NCI-H146 treated with DMSO at 0.1 percent for 48 hours (cell line): ENCODE results near the gene NFIA.

Source experiments
- DNase-seq: peaks from one replicate; lab custom pipeline; 2025; ENCODE audit not compliant: unreplicated experiment; lab: John Stamatoyannopoulos, UW

Gene NFIA

DNA sequence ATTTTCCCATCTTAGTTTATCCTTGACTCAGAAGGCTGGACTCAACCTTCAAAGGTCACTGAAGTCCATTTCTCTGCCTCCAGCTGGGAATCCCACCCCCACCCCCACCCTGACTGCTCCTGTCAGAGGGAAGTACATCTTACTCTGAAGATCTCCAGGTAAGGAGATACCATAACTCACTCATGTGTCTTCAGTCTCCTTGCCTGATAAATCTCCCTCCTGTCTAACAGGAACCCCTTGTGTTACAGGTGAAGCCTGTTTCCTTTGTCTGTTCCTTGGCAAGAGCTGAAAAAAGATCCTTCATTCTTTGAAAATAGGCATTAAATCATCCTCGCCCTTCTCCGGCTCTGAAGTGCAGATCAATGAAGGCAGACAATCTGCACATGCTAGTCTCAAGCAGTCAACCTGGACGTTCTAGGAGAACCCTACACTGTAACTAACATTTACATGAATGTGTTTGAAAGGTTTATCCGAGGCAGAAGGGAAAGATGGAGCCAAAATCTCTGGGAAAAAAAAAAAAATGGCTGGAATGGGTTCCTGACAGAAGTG, 392.0 kb downstream of the NFIA start:
- DNase-seq: no peak

GRCh38 chr1:61474963-61475362, 392.6 kb downstream of the NFIA start:
- no peak for DNase-seq

DNA sequence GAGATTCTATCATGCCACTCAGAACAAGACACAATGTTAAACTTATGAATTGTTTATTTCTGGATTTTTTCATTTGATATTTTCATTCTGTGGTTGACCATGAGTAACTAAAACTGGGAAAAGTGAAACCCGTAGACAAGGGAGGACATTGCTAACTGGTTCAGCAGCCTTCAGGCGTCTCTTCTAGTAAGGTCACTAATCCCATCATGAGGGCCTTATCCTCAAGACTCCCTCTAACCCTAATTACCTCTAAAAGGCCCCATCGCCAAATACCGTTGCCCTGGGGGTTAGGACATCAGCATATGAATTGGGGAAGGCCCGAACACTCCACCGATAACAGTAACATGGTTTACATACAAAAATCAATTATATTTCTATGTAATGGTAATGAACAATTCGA, 394.9 kb downstream of the NFIA start:
- DNase-seq: no peak

- DNase-seq: no peak
These were observed 398.0 kb downstream of the NFIA start for GRCh38 chr1:61480273-61480935.

GRCh38 chr1:61481315-61481715, 399.0 kb downstream of the NFIA start:
- DNase-seq: no peak

DNA sequence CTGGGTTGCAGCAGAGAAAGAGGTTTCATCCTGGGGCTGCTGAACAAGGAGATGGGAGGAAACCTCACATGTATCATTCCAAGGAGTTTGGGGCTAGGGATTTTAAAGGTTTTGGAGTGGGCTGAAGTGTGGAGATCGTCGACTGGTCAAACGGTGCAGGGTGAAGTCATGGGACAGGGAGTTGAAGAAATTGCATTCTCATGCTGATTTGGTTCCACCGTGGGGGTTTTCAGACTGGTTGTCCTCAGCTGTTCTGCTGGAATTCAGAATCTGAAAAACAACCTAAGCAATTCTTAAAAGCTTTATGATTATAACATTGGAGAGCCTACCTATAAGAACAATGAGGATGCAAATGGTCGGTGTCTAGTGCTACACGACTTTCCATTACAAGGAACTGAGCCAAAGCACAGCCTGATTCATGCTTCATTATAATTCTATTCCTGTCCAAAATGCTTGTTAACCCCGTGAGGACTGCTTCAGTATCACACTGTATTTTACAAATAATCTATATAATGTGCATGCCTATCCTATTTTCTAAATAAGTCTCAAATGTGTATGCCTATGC, 399.9 kb downstream of the NFIA start:
- DNase-seq: no peak

DNA sequence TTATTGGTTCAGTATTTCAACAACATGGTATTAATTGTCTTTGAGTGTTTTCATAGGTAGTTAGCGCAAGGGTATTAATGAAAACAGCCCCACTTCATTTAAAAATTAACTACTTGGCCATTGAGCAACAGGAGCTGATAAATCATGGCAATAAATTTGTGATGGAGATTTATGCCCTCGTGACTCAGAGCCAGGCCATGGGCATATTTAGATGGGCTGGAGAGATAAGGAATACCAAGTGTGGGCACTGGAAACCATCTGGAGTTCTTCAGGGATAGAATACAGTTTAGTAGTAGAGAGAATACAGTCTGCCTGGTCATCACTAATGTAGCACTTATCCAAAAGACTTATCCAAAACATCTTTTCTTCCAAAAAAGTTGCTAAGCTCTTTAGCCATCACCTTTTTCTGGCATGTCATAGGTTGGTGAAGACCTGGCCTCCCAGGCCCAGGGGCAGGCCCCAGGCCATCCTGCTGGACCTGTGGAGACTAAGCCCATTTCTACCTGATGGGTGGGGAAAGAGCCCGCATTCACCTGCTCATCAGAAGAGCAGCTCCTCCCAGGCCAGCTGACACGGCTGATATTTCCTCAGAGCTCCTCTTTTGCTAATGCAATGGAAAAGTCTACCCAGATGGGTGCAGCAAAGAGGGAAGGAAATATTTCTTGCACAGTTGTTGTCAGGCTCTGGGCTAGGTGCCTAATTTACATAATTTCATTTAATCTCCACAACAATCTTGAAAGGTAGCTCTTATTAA, 404.6 kb downstream of the NFIA start:
- DNase-seq: no peak

GRCh38 chr1:61487801-61488200, 405.4 kb downstream of the NFIA start:
- no peak for DNase-seq

DNA sequence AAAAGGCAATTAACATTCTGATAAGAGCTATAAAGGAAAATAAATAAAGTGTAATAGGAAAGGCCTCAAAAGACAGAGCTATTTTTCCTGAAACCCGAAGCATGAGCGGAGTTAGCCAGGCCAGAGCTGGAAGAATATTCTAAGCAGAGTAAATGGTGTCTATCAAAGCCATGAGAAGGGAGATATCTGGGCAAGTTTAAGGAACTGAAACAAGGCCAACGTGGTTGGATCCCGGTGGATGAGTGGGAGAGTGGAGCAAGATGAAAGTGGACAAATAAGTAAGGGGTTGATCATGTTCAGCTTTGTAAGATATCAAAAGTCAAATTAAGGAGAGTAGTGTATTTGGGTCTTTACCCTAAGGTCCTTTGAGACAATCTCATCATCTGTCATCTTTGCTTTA, 408.6 kb downstream of the NFIA start:
- DNase-seq: no peak

DNA sequence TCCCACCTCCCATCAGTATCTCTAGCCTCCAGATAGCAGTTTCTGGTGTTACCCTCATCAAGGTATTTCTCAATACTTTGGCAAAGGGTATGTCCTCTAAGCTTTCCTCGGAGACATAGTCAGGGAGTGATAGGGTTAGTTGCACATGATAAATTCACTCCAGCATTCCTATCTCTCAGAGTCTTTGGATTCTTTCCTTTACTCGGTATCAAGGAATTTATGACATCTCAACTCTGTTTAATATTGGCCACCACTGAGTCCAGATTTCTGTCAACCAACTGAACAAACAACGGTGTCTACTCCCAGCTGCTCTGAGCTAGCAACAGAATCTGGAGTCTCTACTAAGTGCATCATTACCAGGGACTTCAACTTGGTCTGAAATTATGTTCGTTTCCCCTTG, 409.1 kb downstream of the NFIA start:
- no peak for DNase-seq

DNA sequence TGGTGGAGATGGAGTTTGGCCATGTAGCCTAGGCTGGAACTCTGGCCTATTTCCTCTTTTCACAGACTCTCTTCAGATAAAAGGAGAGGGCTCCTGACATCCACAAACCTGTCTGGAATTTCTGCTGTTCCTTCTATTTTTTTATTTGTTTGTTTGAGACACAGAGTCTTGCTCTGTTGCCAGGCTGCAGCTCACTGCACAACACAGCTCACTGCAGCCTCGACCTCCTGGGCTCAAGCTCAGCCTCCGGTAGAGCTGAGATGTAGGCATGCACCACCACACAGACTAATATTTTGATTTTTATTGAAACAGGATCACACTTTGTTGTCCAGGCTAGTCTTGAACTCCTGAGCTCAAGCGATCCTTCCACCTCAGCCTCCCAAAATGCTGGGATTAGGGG, 411.6 kb downstream of the NFIA start:
- no peak for DNase-seq

DNA sequence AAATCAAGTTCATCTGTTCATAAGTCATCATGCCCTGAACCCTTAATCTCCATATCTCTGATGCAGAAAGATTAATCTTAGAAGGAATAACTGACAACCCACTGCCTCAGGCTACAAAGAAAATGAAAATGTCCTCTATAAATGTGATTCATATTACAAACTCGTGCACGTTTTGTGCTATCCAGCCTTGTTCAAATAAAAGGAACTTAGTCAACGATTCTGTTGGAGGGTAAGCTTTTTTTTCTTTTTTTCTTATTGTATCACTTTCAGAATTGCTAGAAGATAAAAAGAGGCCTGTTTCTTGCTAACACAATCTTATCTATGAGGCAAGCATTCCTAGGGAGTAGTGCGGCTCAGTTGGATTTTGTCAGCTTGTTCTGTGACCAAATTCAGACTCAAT, 414.1 kb downstream of the NFIA start:
- no peak for DNase-seq

DNA sequence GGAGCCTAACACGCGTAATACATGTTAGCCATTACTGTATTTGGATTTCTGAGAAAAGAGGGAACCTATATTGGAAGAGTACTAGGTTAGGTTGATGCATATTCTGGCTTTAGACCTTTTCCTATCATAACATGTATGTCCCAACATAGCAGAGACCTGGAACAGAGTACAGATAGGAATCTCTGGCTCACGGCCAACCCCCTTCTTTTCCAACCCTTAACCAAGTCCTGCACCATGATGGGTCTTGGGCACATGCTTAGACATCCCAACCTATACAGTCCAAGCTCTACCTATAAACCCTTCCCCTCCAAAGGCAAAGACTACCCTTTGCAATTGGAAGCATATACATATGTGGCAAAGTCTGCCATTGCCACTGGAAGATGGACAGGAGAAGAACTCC, 414.7 kb downstream of the NFIA start:
- no peak for DNase-seq

DNA sequence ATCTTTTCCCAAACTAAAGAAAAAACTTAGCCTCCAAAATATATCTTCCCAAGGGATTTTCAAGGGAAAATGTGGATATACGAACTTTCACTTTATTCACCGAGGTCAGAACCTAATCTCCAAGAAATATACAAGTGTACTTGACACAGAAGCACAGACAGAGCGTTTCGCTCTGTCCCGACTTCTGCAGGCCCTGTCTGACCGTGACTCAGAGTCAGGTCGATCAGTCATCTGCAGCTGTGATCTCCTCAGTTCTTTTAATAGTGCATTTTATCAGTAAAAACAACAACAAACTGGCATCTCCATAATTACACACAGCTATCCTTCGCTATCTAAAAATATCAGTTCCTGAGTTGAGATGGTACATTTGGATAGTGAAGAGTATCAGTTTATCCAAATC, 416.0 kb downstream of the NFIA start:
- DNase-seq: no peak

DNA sequence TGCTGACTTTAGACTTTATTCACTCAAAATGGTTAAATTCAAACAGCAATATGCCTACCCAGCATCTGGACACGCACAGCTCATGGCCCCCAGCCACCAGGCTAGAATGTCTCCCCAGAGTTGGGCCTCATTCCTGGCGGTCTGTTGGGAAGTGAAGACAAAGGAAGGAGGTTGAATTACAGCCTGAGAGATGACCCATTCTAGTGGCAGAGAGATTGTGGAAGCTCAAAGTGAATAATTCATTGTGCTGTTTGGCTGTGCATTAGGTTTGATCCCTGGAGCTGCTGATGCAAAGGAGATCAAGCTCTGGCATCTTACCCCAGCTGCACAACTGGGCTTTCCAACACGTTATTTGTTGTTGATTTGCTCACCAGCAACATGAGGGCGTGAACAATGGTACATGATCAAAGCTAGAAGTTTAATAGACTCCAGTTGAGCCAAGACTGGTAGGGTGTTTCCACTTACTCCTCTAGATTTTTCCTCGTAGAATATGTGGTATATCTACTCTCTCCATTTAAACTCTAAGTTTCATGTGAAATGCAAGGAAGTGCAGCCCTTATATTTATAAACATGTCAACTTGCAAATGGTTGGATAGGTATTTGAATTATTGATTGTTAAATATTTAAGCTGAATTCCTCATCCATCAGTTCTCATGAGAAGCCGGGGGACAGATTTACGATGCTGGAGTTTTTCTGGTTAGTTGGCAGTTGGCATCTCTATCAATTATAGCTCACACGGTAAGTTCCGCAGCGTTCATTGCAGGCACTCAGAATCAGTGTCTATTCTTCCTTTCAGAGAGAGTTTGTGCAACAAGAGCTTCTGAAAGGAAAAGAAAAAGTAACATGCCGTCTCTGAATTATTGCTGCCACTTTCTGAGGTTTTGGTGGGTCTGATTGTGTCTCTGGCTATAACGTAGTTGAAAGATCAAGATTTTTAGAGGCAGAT, 419.9 kb downstream of the NFIA start:
- DNase-seq: no peak

DNA sequence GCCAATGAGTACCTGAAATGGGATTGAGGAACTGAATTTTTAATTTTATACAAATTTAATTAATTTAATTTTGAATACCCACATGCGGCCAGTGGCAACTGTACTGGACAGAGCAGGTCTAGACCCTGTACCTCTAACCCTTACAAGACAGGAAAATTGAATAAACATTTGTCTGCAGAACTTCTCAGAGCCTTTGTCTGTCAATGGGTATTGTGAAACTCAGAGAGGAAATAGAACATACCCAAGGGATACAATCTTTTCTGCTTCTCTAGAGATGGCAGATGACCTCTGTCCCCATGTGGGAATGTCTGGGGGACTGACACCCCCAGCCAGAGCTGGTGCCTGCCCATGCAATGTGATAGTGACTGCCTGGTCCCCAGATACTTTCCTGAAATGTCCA, 421.9 kb downstream of the NFIA start:
- DNase-seq: no peak

GRCh38 chr1:61504852-61505390, 422.6 kb downstream of the NFIA start:
- DNase-seq: no peak

- no peak for DNase-seq
These were observed 423.9 kb downstream of the NFIA start for GRCh38 chr1:61506236-61506635.

GRCh38 chr1:61506944-61507500, 424.7 kb downstream of the NFIA start:
- DNase-seq: no peak
